RPMI7951 (cell line): ENCODE data around the gene SLC25A12. TPM values are rescaled to one million over a fixed set of nuclear protein-coding genes. Genes with fewer than 3 reads are reported as not detected.
"Not testable (repeated sequence)": the region's sequence is repeated elsewhere in the genome, so short reads cannot be mapped to it uniquely, and the experiment has no call there.

Experiments
- DNase-seq: peaks from one replicate; pipeline ENCODE4 v3.0.0-alpha.2; 2012; ENCODE audit warnings: low read depth
- total RNA-seq: library from RNA; depleted of rRNA; stranded (reverse); fragments of >200 nt; shearing (Covaris generic); gene quantifications from 2 replicates; pipeline ENCODE4 v1.2.3, GENCODE V29; 2014

Gene SLC25A12
- total RNA-seq, 1 experiment from 2014 or later = 39.9 TPM

DNA sequence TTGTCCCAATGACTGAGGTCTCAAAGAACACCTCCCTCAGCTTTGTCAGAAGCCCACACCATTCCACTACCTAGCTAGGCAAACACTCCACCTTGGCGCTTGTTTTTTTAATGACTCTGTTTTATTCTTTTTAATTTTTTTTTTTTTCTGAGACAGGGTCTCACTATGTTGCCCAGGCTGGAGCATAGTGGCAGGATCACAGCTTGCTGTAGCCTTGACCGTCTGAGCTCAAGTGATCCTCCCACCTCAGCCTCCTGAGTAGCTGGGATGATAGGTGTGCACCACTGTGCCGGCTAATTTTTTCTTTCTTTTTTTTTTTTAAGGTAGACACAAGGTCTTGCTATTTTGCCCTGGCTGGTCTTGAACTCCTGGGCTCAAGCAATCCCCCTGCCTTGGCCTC, 101.9 kb downstream of the SLC25A12 start:
- no peak for DNase-seq

DNA sequence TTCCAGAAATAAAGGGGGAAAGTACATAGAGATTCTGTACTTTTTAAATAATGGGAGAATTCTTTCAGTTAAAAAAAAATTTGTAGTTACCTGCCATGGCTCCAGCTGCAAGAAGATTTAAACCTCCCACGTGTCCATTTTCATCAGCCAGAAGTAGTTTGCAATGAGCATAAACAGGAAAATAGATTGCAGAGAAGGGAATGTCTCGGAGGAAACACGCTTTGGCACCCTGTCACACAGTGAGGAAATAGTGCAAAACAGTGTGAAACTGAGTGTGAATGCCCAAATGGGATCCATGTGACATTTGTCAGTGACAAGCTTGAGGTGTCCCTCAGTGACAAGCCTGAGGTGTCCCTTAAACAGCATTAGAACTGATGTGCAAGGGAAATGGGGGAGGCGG, 102.7 kb downstream of the SLC25A12 start:
- no peak for DNase-seq

DNA sequence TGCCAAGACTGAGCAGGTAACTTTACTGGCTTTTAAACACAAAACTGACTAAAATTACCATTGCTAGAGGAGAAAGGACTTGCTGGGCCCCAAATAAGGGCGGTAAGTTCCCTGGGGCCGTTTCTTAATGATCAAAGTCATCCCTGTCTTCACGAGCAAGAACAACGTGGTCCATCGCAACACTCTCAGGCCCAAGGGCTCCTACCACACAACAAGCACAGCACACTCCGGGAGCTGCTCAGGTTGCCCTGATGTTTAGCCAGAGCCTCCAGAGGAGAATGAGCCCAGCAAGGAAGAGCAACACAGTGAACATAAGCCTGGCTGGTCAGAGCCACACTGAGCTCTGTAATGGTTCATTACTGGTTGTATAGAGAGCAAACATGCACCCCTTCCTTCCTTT, 104.1 kb downstream of the SLC25A12 start:
- no peak for DNase-seq

DNA sequence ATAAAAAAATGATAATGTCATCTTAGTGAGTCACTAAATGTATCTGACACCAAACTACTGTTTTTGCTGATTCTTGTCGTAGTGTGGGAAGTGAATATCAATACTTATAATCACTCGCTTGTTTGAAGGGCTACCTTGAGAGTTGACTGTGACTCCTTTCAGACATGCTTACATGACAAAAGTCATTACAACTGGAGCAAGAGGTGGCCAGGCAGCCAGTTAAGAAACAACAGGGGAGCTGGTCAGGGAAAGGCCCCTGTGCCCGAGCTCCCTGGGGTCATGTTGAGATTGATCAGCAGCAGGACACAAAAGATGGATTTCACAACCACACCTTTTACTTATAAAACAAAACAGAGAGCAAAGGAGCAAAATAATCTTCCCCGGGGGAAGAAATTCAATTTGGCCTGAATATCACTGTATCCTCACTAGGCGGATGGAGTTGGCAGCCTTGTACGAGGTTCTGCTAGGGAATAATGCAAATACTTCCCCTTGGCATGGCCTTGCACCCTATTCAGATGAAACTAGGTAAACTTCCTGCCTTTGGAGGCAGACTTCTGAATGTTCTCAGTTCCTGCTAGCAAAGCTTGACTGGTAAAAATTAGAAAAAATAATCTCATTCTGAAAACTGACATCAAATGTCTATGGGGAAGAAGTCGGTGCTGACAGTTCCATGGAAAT, 105.6 kb downstream of the SLC25A12 start:
- no peak for DNase-seq

DNA sequence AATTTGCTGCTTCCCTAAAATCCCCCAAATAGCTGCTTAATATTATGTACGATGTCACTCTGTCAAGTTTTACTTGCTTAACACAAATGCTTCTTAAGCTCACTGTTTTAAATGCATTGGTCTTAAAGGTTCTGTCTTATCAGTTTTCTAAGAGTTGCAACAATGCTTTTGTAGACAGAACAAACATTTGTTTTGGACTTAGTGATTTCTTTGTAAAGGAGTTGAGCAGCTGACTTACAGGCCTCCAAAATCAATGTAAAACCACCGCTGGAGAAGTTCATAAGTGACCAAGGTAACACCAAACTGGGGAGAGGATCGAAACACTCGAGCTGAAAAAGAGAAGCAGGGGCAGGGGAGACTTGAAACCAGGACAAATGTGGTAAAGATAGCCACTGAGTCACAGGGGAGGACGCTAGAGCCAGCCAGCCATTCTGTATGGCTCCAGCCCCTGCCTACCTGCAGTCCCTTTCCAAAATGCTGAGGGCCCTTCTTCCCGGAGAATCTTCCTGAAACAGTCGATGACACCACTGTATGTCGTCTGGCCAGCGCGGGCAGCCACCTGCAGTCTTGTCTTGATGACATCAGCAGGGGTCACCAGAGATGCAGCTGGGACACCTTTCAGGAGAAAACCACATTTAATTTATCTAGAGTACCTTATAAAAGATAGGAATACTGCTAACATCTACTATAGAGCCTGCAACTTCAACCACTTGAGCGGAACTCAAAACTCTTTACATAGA, 106.5 kb downstream of the SLC25A12 start:
- no peak for DNase-seq

DNA sequence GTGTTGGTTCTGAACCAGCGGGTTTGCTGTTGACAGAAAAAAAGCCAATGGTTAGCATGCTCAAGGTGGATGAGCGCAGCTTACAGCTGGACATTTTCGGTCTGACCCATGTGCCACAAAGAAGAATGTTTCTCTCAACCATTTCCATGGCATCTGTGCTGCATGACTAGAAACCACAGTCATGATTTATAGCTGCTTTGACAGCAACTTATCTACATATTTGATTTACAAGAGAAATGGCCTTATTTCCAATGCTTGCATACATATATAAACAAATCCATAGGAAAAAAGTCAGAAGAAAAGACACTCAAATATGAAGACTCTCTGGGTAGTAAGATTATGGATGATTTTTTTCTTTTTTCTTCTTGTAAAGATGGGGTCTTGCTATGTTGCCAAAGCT, 108.6 kb downstream of the SLC25A12 start:
- no peak for DNase-seq

DNA sequence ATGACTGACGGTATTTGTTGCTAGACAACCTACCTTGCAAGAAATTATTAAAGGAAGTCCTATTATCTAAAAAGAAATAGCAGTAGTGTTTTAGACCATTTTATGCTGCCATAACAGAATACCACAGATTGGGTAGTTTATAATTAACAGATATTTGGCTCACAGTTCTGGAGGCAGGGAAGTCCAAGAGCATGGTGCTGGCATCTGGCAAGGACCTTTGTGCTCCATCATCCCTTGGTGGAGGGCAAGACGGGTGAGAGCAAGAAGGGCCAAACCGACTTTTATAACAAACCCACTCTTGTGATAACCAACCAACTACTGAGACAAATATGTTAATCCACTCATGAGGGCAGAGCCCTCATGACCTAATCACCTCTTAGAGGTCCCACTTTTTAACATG, 115.5 kb downstream of the SLC25A12 start:
- DNase-seq = no peak

DNA sequence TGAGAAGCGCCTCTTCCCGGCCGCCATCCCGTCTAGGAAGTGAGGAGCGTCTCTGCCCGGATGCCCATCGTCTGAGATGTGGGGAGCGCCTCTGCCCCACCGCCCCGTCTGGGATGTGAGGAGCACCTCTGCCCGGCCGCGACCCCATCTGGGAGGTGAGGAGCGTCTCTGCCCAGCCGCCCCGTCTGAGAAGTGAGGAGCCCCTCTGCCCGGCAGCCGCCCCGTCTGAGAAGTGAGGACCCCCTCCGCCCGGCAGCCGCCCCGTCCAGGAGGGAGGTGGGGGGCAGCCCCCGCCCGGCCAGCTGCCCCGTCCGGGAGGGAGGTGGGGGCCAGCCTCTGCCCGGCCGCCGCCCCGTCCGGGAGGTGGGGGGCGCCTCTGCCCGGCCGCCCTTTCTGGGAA, 119.5 kb downstream of the SLC25A12 start:
- not testable (repeated sequence) for DNase-seq

DNA sequence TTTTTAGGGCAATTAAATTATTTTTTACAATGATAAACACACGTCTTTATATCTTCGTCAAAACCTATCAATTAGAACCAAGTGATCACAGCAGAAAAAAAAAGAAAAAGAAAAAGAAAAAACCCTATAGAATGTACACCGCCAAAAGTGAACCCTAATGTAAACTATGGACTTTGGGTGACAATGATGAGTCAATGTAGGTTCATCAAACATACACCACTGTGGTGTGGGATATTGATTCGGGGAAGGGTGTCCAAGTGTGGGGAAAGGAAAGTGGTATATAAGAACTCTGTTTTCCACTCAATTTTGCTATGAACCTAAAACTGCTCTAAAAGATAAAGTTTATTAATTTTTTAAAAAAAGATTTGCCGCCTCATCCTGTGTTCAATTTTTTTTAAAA, 121.7 kb downstream of the SLC25A12 start:
- no peak for DNase-seq

DNA sequence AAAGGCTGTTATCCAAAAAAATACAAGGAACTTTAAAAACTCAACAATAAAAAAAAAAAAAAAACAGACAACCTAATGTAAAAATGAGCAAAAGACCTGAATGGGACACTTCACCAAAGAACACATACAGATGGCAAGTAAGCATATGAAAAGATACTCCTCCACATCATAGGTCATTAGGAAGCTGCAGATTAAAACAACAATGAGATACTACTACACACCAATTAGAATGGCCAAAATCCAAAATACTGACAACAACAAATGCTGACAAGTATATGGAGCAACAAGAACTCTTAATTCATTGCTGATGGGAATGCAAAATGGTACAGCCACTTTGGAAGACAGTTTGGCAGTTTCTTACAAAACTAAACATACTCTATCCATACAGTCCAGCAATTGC, 122.6 kb downstream of the SLC25A12 start:
- no peak for DNase-seq

DNA sequence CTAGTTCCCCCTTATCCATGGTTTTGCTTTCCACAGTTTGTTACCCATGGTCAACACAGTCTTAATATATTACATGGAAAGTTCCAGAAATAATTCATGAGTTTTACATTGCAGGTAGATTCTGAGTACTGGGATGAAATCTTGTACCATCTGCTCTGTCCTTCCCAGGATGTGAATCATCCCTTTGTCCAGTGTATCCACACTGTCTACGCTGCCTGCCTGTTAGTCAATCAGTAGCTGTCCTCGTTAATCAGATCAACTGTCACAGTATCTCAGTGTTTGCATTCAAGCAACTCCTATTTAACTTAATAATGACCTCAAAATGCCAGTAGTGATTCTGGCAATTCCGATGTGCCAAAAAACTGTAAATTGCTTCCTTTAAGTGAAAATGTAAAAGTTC, 130.4 kb downstream of the SLC25A12 start:
- DNase-seq = peak; percentile 65

DNA sequence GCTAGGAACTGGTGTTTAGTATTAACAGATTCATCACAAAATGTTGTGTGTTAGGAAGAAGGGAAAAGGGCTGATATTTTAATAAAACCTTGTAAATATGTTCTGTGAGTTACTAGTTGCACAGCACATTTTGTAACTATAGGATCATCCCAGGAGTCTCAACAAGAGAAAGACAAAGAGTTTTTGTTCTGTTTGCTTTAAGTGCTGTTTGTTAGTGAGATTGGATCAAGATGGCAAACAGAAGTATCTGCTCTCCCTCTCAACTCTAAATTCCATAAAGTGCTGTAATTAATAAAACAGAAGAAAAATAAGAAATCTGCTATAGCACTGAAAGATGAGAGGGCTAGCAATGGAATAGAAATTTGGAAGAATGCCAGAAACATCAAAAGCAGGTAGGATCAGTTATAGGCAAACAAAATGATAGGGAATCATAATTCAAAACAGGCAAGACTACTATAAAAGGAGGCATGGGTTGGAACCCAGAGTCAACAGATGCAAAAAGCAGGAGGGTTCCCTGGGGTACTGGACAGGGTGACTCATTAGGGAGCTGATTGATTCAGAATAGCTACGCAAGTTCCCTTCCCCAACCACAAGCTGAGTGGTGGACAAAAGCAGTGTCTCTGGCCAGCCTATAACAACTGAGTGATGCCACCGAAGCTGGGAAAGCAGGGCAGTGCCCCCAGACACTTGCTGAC, 131.0 kb downstream of the SLC25A12 start:
- DNase-seq = peak; percentile 85

DNA sequence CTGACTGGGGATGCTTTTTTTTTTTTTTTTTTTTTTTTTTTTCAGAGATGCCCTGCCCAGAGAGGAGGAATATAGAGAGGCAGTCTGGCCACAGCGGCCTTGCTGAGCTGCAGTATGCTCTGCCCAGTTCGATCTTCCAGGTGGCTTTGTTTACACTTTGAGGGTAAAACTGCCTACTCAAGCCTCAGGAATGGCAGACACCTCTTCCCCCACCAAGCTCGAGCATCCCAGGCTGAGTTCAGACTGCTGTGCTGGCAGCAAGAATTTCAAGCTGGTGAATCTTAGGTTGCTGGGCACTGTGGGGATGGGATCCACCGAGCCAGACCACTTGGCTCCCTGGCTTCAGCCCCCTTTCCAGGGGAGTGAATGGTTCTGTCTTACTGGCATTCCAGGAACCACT, 132.9 kb downstream of the SLC25A12 start:
- not testable (repeated sequence) for DNase-seq

DNA sequence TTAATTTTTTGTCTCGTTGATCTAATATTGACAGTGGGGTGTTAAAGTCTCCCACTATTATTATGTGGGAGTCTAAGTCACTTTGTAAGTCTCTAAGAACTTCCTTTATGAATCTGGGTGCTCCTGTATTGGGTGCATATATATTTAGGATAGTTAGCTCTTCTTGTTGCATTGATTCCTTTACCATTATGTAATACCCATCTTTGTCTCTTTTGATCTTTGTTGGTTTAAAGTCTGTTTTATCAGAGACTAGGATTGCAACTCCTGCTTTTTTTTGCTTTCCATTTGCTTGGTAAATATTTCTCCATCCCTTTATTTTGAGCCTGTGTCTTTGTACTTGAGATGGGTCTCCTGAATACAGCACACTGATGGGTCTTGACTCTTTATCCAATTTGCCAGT, 135.3 kb downstream of the SLC25A12 start:
- not testable (repeated sequence) for DNase-seq

DNA sequence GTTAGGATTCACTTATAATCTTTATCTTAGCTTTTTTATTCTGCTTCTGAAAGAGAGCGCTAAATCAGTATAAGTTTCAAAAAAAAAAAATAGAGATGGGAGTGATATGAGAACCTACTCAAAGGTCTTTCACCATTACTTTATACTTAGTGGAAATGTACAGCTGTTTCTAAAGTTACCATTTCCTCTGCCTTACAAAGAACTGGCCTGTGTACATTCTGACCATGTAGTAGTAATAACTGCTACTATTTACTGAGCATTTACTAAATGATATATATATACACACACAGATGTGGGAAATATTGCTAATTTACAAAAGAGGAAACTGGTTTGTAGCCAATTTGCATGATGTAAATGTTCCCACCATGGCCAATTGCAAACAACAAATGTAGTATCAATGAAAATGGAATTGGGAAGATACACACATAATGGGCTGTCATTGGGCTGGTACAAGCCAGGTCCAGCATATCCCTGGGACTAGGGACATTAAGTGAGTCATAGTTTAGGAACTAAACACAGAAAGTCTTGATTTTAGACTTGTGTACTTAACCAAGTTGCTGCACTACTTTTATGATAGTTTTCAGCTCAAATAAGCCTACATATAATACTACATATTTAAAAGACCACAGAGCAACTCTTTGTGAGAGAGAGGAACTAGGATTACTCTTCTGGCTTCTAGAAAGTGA, 139.6 kb downstream of the SLC25A12 start:
- no peak for DNase-seq

DNA sequence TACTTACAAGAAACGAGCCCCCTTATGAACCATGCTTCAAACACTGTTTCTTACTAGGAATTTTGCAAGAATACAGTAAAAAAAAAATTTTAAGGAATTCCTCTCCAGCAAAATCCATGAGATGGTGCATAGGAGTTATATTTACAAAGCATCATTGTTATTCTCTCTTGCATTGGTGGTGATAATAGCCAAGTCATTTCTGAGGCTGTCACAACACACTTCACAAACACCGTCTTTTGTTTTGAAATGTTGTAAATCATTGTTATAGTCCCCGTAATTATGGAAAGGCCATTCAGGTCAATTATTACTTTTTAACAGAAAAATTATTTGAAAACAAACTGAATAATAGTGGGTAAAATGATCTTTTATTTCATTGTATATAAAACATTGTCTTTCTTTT, 146.7 kb downstream of the SLC25A12 start:
- DNase-seq = no peak

DNA sequence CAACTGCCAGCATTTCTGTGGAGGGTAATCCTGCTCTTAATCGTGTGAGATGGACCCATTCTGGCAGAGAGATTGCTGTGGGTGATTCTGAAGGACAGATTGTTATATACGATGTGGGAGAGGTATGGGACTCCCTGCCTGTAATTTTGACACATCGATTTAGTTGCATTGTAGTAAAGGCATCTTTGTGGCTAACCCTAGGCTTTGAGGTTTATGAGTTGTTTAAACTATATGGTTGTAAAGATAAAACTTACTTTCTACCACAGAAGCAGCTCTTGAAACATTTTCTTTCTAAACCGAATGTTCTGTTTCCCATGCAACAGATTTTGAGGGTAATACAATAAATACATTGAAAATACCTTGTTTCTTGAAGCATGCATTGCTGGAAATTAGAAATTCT, 148.2 kb downstream of the SLC25A12 start:
- DNase-seq = no peak

DNA sequence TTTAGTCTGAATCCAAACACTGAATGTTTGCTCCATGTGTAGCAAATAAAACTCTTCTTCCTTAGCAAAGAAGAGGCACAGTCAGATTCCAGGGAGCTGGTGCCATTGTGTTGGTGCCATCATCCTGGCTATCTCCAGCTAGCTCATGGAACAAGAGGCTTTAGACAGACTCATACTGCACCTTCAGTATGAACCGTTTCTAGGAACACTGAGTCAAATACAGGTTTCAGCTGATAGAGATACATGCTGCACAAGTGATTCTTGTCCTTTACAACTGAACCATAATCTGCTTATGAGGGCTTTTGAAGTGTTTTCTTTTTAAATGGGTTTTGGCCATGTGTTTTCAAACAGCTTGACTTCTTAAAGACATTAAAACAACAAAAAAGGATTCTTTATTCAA, 148.9 kb downstream of the SLC25A12 start:
- no peak for DNase-seq

DNA sequence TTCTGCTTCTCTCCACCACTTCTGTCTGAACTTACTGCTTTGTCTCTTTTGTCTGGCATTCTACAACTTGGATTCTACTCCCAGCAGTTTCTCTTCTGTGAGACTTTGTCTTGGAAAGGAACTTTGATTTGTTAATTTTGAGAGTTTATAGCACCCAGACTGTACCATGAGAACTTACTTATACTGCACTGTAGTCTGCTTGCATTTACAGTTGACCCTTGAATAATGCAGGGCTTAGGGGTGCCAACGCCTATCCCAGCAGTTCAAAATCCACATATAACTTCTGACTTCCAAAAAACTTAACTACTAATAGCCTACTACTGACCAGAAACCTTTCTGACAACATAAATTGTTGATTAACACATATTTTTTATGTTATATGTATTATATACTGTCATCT, 151.3 kb downstream of the SLC25A12 start:
- DNase-seq = no peak

DNA sequence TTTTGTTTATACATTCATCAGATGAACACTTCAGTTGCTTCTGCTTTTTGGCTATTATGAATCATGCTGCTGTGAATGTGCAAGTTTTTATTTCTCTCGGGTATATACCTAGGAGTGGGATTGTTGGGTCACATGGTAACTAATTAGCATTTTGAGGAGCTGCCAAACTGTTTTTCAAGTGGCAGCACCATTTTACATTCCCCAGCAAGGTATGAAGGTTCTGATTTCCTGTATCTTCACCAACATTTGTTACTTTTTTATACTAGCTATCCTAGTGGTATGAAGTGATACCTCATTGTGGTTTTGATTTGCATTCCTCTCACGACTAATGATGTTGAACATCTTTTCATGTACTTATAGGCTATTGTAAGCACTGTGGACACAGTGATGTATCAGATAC, 152.9 kb downstream of the SLC25A12 start:
- peak; percentile 24 for DNase-seq

DNA sequence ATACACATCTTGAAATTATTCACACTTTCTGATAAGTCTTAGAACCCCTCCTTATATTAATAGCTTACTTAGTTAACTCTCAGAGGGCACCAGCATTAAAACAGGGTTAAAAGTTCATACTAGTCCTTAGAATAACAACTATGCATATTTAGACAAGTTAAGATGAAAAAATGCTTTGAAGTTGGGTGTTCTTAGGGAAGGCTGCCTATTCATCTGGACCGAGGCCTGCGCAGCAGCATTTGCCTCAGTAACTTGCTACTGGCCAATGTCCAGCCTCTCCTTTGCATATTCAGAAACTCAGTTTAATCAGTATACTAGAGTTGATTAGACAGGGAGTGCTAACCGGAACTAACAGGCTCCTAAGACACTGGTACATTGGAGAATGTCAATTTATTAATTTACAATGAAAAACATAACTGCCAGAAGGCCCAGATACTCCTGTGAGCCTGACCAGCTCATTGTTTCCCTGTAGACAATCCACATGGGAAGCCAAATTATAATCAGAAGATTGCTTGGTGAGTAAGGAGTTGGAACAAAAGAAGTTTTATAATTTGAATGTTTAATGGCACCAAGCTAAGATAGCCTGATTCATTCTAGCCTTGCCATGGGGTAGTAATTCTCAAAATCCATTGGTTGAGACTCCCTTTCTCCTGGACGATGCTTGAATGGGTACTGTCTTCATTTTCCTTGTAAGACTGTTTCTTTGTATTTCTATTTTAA, 157.9 kb downstream of the SLC25A12 start:
- peak; percentile 4 for DNase-seq
